Measurements from ENCODE around the gene RIMOC1.

GRCh38 chr5:41918105-41918504, 14.0 kb downstream of the RIMOC1 start:
- TF ChIP-seq POLR2A (IDR thresholded peaks at IDR 0.05): no peak
- TF ChIP-seq, protein P1, sequence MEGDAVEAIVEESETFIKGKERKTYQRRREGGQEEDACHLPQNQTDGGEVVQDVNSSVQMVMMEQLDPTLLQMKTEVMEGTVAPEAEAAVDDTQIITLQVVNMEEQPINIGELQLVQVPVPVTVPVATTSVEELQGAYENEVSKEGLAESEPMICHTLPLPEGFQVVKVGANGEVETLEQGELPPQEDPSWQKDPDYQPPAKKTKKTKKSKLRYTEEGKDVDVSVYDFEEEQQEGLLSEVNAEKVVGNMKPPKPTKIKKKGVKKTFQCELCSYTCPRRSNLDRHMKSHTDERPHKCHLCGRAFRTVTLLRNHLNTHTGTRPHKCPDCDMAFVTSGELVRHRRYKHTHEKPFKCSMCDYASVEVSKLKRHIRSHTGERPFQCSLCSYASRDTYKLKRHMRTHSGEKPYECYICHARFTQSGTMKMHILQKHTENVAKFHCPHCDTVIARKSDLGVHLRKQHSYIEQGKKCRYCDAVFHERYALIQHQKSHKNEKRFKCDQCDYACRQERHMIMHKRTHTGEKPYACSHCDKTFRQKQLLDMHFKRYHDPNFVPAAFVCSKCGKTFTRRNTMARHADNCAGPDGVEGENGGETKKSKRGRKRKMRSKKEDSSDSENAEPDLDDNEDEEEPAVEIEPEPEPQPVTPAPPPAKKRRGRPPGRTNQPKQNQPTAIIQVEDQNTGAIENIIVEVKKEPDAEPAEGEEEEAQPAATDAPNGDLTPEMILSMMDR (IDR thresholded peaks at IDR 0.05): no peak
- no peak for TF ChIP-seq POLR2AphosphoS5 (IDR thresholded peaks at IDR 0.05)

Data from sigmoid colon (tissue), 4 donors.